GM21825 (cell line): ENCODE results near the gene C18orf32.
"Not testable (repeated sequence)": the region's sequence is repeated elsewhere in the genome, so short reads cannot be mapped to it uniquely, and the experiment has no call there.

ENCODE experiments used
- ATAC-seq: cut with Tn5 transposase; IDR thresholded peaks from one replicate; pipeline ENCODE4 v1.9.1; 2021; ENCODE audit warnings: mild to moderate bottlenecking, moderate library complexity; ENCODE audit not compliant: unreplicated experiment

The C18orf32 gene

GRCh38 chr18:49486953-49487710 is at the start of gene C18orf32:
Gene C18orf32, minus strand, starts transcription at chr18:49487234. Its CDS starts 3,486 bp downstream, at chr18:49483748.
- peak; percentile 93 for ATAC-seq

- no peak for ATAC-seq
Observed at GRCh38 chr18:49534846-49535601, 48.0 kb upstream of the C18orf32 start.

- no peak for ATAC-seq
Observed at GRCh38 chr18:49531678-49532153, 44.7 kb upstream of the C18orf32 start.

- no peak for ATAC-seq
Observed at GRCh38 chr18:49529596-49529995, 42.6 kb upstream of the C18orf32 start.

GRCh38 chr18:49527631-49528327 is 40.7 kb upstream of the C18orf32 start:
- ATAC-seq, result no peak

- ATAC-seq, result no peak
Observed at GRCh38 chr18:49525981-49526380, 38.9 kb upstream of the C18orf32 start.

- no peak for ATAC-seq
Observed at GRCh38 chr18:49524951-49525350, 37.9 kb upstream of the C18orf32 start.

GRCh38 chr18:49524349-49524748 is 37.3 kb upstream of the C18orf32 start:
- ATAC-seq, result no peak

GRCh38 chr18:49523580-49524093 is 36.6 kb upstream of the C18orf32 start:
- ATAC-seq, result not testable (repeated sequence)

- no peak for ATAC-seq
Observed at GRCh38 chr18:49521216-49521835, 34.3 kb upstream of the C18orf32 start.

- ATAC-seq, result no peak
Observed at GRCh38 chr18:49520661-49521145, 33.7 kb upstream of the C18orf32 start.

GRCh38 chr18:49519101-49519971 is 32.3 kb upstream of the C18orf32 start:
- ATAC-seq, result no peak

GRCh38 chr18:49517483-49517882 is 30.4 kb upstream of the C18orf32 start:
- ATAC-seq, result no peak

- no peak for ATAC-seq
Observed at GRCh38 chr18:49515516-49515915, 28.5 kb upstream of the C18orf32 start.

GRCh38 chr18:49515003-49515402 is 28.0 kb upstream of the C18orf32 start:
- ATAC-seq, result not testable (repeated sequence)

GRCh38 chr18:49514577-49514976 is 27.5 kb upstream of the C18orf32 start:
- ATAC-seq, result no peak

GRCh38 chr18:49512876-49513275 is 25.8 kb upstream of the C18orf32 start:
- ATAC-seq, result not testable (repeated sequence)

GRCh38 chr18:49510393-49511115 is 23.5 kb upstream of the C18orf32 start:
- no peak for ATAC-seq

GRCh38 chr18:49506438-49506837 is 19.4 kb upstream of the C18orf32 start:
- not testable (repeated sequence) for ATAC-seq
